Spleen (tissue), 7 donors: Measurements from ENCODE around the gene MYCN.

Source experiments
- POLR2A ChIP-seq, 3 donors: fragments of 450-650 bp; IDR thresholded peaks; one replicate each; pipeline ENCODE4 v1.5.1; 2017; ENCODE audit warnings: antibody characterized with exemption in 3 of 3, mild to moderate bottlenecking in 1 of 3
- POLR2AphosphoS5 ChIP-seq, 3 donors: sonication (generic); formaldehyde crosslinking; IDR thresholded peaks; one replicate each; pipeline ENCODE4 v1.5.1; 2017; ENCODE audit warnings: antibody characterized with exemption in 3 of 3
- TF ChIP-seq, protein P1 (sequence below), 11 experiments: fragments of 200-600 bp in 7 of 11; fragments of 450-650 bp in 4 of 11; sonication (generic) in 4 of 11; IDR thresholded peaks in 8 of 11; conservative IDR thresholded peaks in 3 of 11; 1 replicate in 7 of 11; 2 replicates in 4 of 11; pipeline versions ENCODE4 v1.4.0 to v1.8.0; 2016 to 2021; ENCODE audit warnings: antibody characterized with exemption in 11 of 11, inconsistent platforms in 4 of 11, mild to moderate bottlenecking in 1 of 11
- donor health status: DM: no; HTN: no; CAD: no; lungs with moderate emphysema.
- donor health status: DM: no; HTN: no; CAD: no.
- donor health status: DM: no; HTN: no; CAD: no.

- TF ChIP-seq, protein P1, sequence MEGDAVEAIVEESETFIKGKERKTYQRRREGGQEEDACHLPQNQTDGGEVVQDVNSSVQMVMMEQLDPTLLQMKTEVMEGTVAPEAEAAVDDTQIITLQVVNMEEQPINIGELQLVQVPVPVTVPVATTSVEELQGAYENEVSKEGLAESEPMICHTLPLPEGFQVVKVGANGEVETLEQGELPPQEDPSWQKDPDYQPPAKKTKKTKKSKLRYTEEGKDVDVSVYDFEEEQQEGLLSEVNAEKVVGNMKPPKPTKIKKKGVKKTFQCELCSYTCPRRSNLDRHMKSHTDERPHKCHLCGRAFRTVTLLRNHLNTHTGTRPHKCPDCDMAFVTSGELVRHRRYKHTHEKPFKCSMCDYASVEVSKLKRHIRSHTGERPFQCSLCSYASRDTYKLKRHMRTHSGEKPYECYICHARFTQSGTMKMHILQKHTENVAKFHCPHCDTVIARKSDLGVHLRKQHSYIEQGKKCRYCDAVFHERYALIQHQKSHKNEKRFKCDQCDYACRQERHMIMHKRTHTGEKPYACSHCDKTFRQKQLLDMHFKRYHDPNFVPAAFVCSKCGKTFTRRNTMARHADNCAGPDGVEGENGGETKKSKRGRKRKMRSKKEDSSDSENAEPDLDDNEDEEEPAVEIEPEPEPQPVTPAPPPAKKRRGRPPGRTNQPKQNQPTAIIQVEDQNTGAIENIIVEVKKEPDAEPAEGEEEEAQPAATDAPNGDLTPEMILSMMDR (IDR thresholded peaks at IDR 0.05 in 8 of 11, conservative IDR thresholded peaks at IDR 0.05 in 3 of 11), result no peak
- TF ChIP-seq POLR2A (IDR thresholded peaks at IDR 0.05) (no peak), POLR2AphosphoS5 (IDR thresholded peaks at IDR 0.05) (no peak)
Observed at GRCh38 chr2:15986068-15986560, 45.8 kb downstream of the MYCN start.
